HK-2 (cell line): ENCODE measurements around the gene TUBB4A.
"Not testable (repeated sequence)": the region's sequence is repeated elsewhere in the genome, so short reads cannot be mapped to it uniquely, and the experiment has no call there.

Source experiments
- DNase-seq: peaks from one replicate; pipeline ENCODE4 v3.0.0-alpha.2; 2018; ENCODE audit not compliant: unreplicated experiment

TUBB4A gene

GRCh38 chr19:6501740-6502648 lies at the start of gene TUBB4A:
Gene TUBB4A, minus strand, starts transcription at chr19:6502309. Its CDS starts 97 bp downstream, at chr19:6502212.
- DNase-seq = no peak

DNA sequence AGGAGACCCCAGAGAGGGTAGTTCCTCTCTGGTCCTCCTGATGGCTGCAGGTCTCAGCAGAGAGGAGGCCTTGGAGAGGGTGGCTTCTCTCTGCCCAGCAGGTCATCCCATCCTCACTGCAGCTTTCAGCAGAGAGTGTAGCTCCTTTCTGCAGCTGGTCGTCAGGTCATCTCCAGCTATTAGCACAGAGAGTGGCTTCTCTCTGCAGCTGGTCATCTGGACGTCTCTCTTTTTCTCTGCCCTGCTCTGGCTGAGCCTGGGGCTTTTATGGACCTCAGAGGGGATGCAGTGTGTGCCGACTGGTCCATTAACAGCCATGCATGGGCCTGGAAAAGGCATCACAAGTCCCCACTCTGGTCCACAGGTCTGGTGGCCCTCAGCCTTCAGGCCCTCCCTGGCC lies 49.0 kb upstream of the TUBB4A start:
- DNase-seq = no peak

DNA sequence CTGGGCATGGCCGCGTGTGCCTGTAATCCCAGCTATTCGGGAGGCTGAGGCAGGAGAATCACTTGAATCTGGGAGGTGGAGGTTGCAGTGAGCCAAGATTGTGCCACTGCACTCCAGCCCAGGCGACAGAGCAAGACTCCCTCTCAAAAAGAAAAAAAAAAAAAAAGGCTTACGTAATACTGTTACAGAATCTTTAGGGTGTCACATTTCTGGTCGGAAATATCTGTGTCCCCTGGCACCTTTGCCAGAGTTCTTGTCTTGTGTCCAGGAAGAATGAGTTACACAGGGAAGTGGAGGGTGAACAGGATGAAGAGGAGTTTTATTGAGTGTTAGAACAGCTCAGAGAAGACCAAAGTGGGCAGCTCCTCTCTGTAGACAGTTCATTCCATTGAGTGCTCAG lies 48.6 kb upstream of the TUBB4A start:
- not testable (repeated sequence) for DNase-seq

GRCh38 chr19:6543866-6544347 lies 41.8 kb upstream of the TUBB4A start:
- no peak for DNase-seq

- DNase-seq = no peak
These were observed 39.0 kb upstream of the TUBB4A start for GRCh38 chr19:6540918-6541689.

GRCh38 chr19:6539514-6539913 lies 37.4 kb upstream of the TUBB4A start:
- DNase-seq = no peak

- no peak for DNase-seq
These were observed 33.5 kb upstream of the TUBB4A start for GRCh38 chr19:6535558-6536137.

DNA sequence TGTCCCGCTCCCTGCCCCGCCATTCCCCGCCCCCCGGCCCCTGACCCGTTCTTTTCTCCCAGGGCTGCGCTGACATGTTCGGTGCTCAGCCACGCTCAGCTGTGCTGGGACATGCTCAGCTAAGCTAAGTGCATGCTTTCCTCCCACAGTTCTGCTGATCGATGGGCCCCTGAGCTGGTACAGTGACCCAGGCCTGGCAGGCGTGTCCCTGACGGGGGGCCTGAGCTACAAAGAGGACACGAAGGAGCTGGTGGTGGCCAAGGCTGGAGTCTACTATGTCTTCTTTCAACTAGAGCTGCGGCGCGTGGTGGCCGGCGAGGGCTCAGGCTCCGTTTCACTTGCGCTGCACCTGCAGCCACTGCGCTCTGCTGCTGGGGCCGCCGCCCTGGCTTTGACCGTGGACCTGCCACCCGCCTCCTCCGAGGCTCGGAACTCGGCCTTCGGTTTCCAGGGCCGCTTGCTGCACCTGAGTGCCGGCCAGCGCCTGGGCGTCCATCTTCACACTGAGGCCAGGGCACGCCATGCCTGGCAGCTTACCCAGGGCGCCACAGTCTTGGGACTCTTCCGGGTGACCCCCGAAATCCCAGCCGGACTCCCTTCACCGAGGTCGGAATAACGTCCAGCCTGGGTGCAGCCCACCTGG lies 32.5 kb upstream of the TUBB4A start:
- no peak for DNase-seq

DNA sequence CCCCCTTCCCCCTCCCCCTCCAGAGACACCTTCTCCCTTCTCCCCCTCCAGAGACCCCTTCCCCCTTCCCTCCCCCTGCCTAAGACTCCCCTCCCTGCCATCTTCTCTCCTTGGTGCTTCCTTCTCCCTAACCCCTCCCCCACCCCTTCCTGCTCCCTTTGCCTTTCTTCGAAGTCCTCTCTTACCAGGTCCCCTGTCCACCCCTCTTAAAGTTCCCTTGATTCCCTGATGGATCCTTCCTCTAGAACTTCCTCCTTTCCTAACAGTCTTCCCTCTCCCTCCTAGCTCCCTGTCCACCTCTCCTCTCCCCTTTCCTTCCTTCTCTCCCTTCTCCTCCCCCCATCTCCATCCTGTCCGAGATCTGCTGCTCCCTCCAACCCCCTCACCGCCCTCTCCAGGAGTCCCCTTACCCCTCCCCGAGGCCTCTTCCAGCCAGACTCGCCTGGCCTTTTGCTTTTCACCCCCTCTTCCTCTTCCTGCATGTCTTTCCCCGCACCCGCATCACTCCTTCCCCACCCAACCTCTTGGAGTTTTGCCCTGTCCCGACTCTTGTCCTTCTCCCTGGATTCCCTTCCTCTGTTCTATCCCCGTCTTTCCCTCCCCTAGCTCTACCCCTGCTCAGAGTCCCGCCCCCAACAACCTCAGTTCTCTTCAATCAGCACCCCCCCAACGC lies 31.8 kb upstream of the TUBB4A start:
- DNase-seq = no peak

DNA sequence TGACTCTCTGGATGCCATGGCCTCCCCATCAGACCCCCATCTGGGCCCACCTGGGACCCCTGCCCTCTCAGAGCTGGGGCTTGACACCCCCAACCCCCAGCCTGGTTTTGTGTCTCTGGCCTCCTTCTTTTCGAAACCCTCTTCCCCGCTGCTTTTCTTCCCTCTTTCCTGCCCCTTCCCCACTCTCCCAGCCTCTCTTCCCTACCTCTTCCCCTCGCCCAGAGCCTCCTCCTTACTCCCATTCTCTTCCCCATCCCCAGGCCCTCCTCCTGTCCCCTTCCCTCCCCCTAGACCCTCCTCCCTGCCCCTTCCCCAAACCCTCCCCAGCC lies 30.9 kb upstream of the TUBB4A start:
- no peak for DNase-seq

DNA sequence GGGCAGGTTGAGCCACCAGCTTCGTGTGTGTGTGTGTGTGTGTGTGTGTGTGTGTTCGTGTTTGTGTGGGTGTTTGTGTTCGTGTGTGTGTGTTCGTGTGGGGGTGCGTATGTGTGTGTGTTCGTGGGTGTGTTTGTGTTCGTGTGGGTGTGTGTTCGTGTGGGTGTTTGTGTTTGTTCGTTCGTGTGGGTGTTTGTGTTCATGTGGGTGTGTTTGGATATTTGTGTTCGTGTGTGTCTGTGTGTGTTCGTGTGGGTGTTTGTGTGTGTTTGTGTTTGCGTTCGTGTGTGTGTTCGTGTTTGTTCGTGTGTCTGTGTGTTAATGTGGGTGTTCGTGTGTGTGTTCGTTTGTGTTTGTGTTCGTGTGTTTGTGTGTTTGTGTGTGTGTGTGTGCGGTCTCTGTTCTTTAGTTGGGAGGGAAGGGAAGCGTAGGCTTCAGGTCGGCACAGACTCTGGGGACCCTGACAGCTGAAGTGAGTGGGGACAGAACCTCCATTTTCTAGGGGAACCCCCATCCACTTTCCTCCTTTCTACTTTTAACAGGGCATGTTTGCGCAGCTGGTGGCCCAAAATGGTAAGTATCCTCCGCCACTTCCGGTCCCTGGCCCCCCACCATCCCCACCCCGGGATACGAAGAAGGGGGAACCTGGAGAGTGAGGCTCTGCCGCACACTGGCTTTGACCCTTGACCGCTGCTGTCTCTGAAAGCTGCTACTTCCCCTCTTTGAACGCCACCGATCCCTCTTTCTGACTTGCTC lies 30.3 kb upstream of the TUBB4A start:
- DNase-seq = no peak

GRCh38 chr19:6531956-6532243 lies 29.8 kb upstream of the TUBB4A start:
- DNase-seq = no peak

DNA sequence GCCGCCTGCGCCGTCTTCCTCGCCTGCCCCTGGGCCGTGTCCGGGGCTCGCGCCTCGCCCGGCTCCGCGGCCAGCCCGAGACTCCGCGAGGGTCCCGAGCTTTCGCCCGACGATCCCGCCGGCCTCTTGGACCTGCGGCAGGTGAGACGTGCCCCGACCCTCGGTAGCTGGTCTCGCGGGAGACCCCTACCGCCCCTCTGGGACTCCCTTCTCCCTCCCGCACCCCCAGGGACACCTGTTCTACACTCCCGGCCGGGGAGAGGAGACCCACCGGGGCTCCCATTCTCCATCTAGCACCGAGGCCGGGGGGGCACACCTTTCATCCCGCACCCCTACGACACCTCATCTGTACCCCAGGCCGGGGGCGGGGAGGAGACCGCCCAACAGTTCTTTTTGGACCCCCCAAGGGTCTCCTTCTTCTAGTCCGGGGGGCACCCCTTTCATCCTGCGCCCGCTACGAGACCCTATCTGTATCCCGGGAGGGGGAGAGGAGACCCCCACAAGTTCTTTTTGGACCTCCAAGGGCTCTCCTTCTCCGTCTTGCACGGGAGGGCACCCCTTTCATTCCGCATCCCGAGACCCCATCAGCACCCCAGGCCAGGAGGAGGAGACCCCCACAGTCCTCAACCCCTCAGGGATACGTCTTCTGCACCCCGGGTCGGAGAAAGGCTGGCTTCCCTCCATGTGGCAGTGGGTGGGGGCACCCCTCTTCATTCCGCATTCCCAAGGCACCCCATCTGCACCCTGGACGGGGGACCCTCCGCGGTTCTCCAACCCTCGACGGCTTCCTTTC lies 29.2 kb upstream of the TUBB4A start:
- no peak for DNase-seq

DNA sequence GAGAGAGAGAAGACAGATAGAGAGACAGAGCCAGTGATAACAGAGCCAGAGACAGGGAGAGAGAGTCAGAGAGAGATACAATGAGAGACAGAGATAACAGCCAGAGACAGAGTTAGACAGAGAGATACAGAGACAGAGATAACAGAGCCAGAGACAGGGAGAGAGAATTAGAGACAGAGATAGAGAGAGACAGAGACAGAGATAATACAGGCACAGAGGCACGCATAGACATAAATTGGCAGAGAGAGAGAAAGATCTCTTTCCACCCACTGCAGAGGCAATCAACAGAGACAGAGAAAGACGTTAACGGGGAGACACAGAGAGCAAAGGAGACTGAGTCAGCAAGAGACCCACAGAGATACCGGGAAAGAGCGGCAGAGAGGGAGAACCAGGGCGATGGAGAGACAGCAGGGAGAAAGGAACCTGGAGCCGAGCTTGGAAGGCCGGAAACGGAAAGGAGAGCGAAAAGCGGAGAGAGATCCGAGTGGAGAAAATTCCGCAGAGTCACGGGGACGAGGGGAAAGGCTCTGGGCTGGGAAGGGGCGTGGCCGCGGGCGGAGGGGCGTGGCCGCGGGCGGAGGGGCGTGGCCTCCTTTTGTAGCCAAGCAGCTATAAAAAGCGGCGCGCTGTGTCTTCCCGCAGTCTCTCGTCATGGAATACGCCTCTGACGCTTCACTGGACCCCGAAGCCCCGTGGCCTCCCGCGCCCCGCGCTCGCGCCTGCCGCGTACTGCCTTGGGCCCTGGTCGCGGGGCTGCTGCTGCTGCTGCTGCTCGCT lies 28.5 kb upstream of the TUBB4A start, which contains the start of gene TNFSF9:
Gene TNFSF9, plus strand, starts transcription at position 641 of the 777 bp plus-strand sequence. Its CDS starts 11 bp downstream, at position 652.
- peak; percentile 99 for DNase-seq

DNA sequence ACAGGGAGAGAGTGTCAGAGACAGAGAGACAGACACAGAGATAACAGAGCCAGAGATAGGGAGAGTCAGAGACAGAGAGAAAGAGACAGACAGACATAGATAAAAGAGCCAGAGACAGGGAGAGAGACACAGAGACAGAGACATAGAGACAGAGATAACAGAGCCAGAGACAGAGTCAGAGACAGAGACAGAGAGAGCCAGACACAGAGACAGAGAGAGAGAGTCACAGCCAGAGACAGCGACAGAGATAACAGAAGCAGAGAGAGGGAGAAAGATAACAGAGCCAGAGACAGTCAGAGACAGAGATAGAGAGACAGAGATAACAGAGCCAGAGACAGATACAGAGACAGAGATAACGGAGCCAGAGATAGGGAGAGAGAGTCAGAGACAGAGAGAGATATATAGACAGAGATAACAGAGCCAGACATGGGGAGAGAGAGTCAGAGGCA lies 27.9 kb upstream of the TUBB4A start:
- DNase-seq = no peak

DNA sequence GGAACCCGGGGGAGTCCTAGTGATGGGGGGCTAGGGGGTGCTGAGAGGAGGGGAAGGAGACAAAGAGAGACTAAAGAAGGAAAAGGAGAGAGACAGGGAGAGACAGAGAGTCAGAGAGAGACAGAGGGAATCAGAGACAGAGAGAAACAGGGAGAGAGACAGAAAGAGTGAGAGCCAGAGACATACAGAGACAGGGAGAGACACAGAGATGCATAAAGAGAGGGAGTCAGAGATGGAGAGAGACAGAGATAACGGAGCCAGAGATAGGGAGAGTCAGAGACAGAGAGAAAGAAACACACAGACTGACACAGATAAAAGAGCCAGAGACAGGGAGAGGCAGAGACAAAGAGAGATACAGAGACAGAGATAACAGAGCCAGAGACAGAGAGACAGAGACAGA lies 27.2 kb upstream of the TUBB4A start:
- DNase-seq = no peak

DNA sequence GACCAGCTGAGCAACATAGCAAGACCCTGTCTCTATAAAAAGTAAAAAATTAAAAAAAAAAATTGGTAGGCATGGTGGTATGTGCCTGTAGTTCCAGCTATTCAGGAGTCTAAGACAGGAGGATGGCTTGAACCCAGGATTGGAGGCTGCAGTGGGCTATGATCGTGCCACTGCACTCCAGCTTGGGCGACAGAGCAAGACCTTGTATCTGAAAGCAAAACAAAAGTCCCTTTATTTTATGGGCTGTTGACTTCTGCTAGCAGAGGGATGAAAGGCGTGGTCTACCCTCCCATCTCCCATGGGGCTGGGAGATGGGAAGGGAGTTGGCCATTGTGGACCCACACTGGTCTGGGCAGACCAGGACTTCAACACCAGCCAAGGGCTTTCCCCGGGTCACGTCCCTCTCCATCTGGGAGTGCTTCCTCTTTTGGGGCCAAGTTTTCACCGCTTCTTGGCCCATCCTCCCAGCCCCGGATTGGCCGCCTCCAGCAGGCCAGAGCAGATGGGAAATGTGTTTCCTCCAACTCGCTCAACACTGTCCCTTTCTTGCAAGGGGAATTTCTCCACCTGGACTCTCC lies 26.5 kb upstream of the TUBB4A start:
- DNase-seq = peak; percentile 64

- DNase-seq = peak; percentile 58
These were observed 25.9 kb upstream of the TUBB4A start for GRCh38 chr19:6527893-6528543.
